HG03342 (cell line): ENCODE data around the gene NOP53.
"Not testable (repeated sequence)": the region's sequence is repeated elsewhere in the genome, so short reads cannot be mapped to it uniquely, and the experiment has no call there.

Source experiments
- ATAC-seq: cut with Tn5 transposase; IDR thresholded peaks from one replicate; pipeline ENCODE4 v1.9.1; 2021; ENCODE audit warnings: mild to moderate bottlenecking, moderate library complexity; ENCODE audit not compliant: unreplicated experiment

NOP53 gene

GRCh38 chr19:47769534-47769933, 24.2 kb downstream of the NOP53 start:
- ATAC-seq, result no peak

- not testable (repeated sequence) for ATAC-seq
Observed at GRCh38 chr19:47771291-47771690, 25.9 kb downstream of the NOP53 start.

GRCh38 chr19:47776568-47776967, 31.2 kb downstream of the NOP53 start:
- no peak for ATAC-seq

GRCh38 chr19:47777245-47778048, 32.1 kb downstream of the NOP53 start:
- not testable (repeated sequence) for ATAC-seq

GRCh38 chr19:47778049-47778953, 33.0 kb downstream of the NOP53 start, which contains the start of gene SELENOW:
TSS of gene SELENOW (plus strand) at chr19:47778703. CDS start at chr19:47778786, 83 bp downstream.
- ATAC-seq, result peak; percentile 75

- ATAC-seq, result no peak
Observed at GRCh38 chr19:47778954-47779351, 33.6 kb downstream of the NOP53 start.

GRCh38 chr19:47779524-47780214, 34.3 kb downstream of the NOP53 start:
- no peak for ATAC-seq

GRCh38 chr19:47780215-47780551, 34.8 kb downstream of the NOP53 start:
- ATAC-seq, result no peak

- no peak for ATAC-seq
Observed at GRCh38 chr19:47781590-47782262, 36.4 kb downstream of the NOP53 start.

- no peak for ATAC-seq
Observed at GRCh38 chr19:47786566-47786965, 41.2 kb downstream of the NOP53 start.

- not testable (repeated sequence) for ATAC-seq
Observed at GRCh38 chr19:47787307-47787706, 42.0 kb downstream of the NOP53 start.

GRCh38 chr19:47789811-47790210, 44.5 kb downstream of the NOP53 start:
- ATAC-seq, result not testable (repeated sequence)

GRCh38 chr19:47790398-47790814, 45.1 kb downstream of the NOP53 start:
- no peak for ATAC-seq

GRCh38 chr19:47792616-47793015, 47.3 kb downstream of the NOP53 start:
- no peak for ATAC-seq

- no peak for ATAC-seq
Observed at GRCh38 chr19:47794526-47794925, 49.2 kb downstream of the NOP53 start.

- no peak for ATAC-seq
Observed at GRCh38 chr19:47796785-47797184, 51.4 kb downstream of the NOP53 start.

GRCh38 chr19:47797996-47798903, 52.9 kb downstream of the NOP53 start:
- no peak for ATAC-seq

- ATAC-seq, result no peak
Observed at GRCh38 chr19:47798904-47799266, 53.5 kb downstream of the NOP53 start.

- ATAC-seq, result no peak
Observed at GRCh38 chr19:47801270-47801669, 55.9 kb downstream of the NOP53 start.
